ENCODE data around the gene UFSP2.

The UFSP2 gene

DNA sequence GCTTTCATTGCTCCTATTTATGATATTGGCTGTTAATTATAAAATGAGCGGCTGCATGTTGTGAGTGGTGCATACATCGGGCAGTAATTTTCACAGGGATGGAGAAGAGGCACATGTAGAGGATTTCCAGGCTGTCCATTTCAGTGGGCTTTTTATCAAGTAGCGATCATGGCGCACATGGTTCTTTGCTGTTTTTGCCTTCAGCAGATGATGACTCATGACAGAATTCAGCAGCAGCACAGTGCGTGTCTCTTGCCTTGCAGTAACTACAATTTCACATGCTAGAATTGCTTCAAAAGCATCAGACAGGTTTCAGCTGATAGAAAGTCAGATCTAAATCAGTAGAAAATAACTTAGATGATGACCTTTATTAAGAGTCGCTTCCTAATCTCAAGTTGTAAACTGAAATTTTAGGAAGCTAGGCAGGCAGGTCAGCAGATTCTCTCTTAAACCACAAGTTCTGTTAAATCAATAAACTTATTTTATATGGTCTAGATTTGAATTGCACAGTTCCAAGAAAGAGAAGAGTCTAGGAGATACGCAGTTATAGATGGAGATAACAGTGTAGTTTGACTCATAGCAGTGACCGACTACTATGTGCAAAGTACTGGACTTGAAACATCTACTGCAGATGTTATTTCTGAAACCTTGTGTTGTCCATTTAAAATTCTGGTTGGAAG, 65.9 kb downstream of the UFSP2 start:
- Histone ChIP-seq H3K4me3 (no peak overlapping the region), H3K27ac (no peak overlapping the region)

- Histone ChIP-seq H3K4me3 (no peak overlapping the region), H3K27ac (no peak overlapping the region)
These were observed 66.8 kb downstream of the UFSP2 start for GRCh38 chr4:185358959-185359358.

- Histone ChIP-seq H3K4me3 (no peak overlapping the region), H3K27ac (no peak overlapping the region)
These were observed 67.2 kb downstream of the UFSP2 start for GRCh38 chr4:185358514-185358913.

GRCh38 chr4:185357733-185358440, 67.9 kb downstream of the UFSP2 start:
- Histone ChIP-seq H3K4me3 (no peak overlapping the region), H3K27ac (peak overlapping the region in 4 of 21 experiments; percentile 7 to 50 (median 32))

GRCh38 chr4:185357211-185357610, 68.6 kb downstream of the UFSP2 start:
- Histone ChIP-seq H3K4me3 (no peak overlapping the region), H3K27ac (peak overlapping the region in 7 of 21 experiments; percentile 7 to 64 (median 38))

- Histone ChIP-seq H3K4me3 (no peak overlapping the region), H3K27ac (no peak overlapping the region)
These were observed 73.0 kb downstream of the UFSP2 start for GRCh38 chr4:185352741-185353140.

GRCh38 chr4:185352202-185352601, 73.6 kb downstream of the UFSP2 start:
- H3K27ac ChIP-seq = no peak overlapping the region
- no peak overlapping the region for H3K4me3 ChIP-seq

GRCh38 chr4:185351691-185352090, 74.1 kb downstream of the UFSP2 start:
- H3K27ac ChIP-seq = no peak overlapping the region
- no peak overlapping the region for H3K4me3 ChIP-seq

Measured in skin epidermis (tissue), 12 donors.